Gastrocnemius medialis (tissue), 4 donors: ENCODE results near the gene KRTAP4-8. TPM values are rescaled to one million over a fixed set of nuclear protein-coding genes. Genes with fewer than 3 reads are reported as not detected.
"Not testable (repeated sequence)": the region's sequence is repeated elsewhere in the genome, so short reads cannot be mapped to it uniquely, and the experiment has no call there.

Experiments used
- ATAC-seq, 2 donors: fragments of 150-250 bp; one replicate each; pipeline ENCODE4 v1.9.1; 2016
- DNase-seq, 2 donors: peaks; one replicate each; pipeline ENCODE4 v3.0.0-alpha.2; 2019
- H3K27ac ChIP-seq, 4 donors: fragments of 200-600 bp; sonication (generic); 1 replicate in 1 of 4; 2 replicates in 3 of 4; pipeline ENCODE4 v1.5.1; 2016 to 2018; ENCODE audit warnings: mild to moderate bottlenecking in 2 of 4, moderate library complexity in 1 of 4
- H3K27me3 ChIP-seq, 3 donors: fragments of 200-600 bp; sonication (generic) in 2 of 3; 1 replicate in 1 of 3; 2 replicates in 2 of 3; pipeline versions ENCODE4 v1.5.1 to v1.6.0; 2016 to 2019; ENCODE audit warnings: mild to moderate bottlenecking in 1 of 3, moderate library complexity in 1 of 3
- H3K36me3 ChIP-seq, 2 donors: fragments of 200-600 bp; sonication (generic) in 1 of 2; one replicate each; pipeline ENCODE4 v1.5.1; 2017 to 2018
- H3K4me1 ChIP-seq, 2 donors: fragments of 200-600 bp; sonication (generic) in 1 of 2; one replicate each; pipeline ENCODE4 v1.5.1; 2016 to 2017; ENCODE audit warnings: mild to moderate bottlenecking in 2 of 2
- H3K4me3 ChIP-seq, 4 donors: fragments of 200-600 bp; sonication (generic) in 3 of 4; 1 replicate in 1 of 4; 2 replicates in 3 of 4; pipeline ENCODE4 v1.5.1; 2016 to 2019; ENCODE audit warnings: mild to moderate bottlenecking in 2 of 4
- H3K9me3 ChIP-seq, 3 donors: fragments of 200-600 bp; sonication (generic) in 2 of 3; 1 replicate in 1 of 3; 2 replicates in 2 of 3; pipeline ENCODE4 v1.5.1; 2016 to 2019
- CTCF ChIP-seq, 5 experiments: fragments of 450-650 bp in 3 of 5; fragments of 200-600 bp in 2 of 5; sonication (generic) in 2 of 5; IDR thresholded peaks in 4 of 5; conservative IDR thresholded peaks in 1 of 5; 1 replicate in 4 of 5; 2 replicates in 1 of 5; pipeline ENCODE4 v1.5.1; 2016 to 2019; ENCODE audit warnings: antibody characterized with exemption in 5 of 5, mild to moderate bottlenecking in 3 of 5, moderate library complexity in 3 of 5
- POLR2A ChIP-seq, 2 donors: fragments of 450-650 bp; IDR thresholded peaks; one replicate each; pipeline ENCODE4 v1.6.1; 2017; ENCODE audit warnings: antibody characterized with exemption in 2 of 2, mild to moderate bottlenecking in 2 of 2, moderate library complexity in 2 of 2
- in situ Hi-C, 4 donors: fragments of 200-750 bp; cut with MboI; loops; one replicate each; pipeline versions ENCODE4 v1.15.0 to v1.8.0; 2017; ENCODE audit warnings: low sequenced_read_pairs in 4 of 4
- intact Hi-C: fragments of 100-400 bp; cut with DNase I; formaldehyde crosslinking; loops from one replicate; pipeline ENCODE4 v1.15.1; 2023; ENCODE audit warnings: low total_unique reads
- total RNA-seq, 4 donors: library from RNA; depleted of rRNA; stranded (reverse); fragments of >200 nt; gene quantifications; one replicate each; pipeline versions ENCODE4 v1.1.0 to v1.2.3, GENCODE V29; 2016

KRTAP4-8 gene
- total RNA-seq, 4 donors from 2014 or later = not detected

GRCh38 chr17:41098481-41098880 lies 539 bp upstream of the KRTAP4-8 start:
- in situ Hi-C loops (loop anchor here in 1 of 4 donors (25.0 kb wide), 1 partner anchor 89 kb away; the partner anchor contains the start of genes KRTAP4-1, KRTAP4-2 and KRTAP9-1), intact Hi-C loops (no loop called here)
- Histone ChIP-seq H3K27me3 (no peaks in the 10 kb centered on the region), H3K4me1 (no peaks in the 10 kb centered on the region), H3K4me3 (no peak overlapping the region), H3K9me3 (no peaks in the 10 kb centered on the region), H3K36me3 (no peaks in the 10 kb centered on the region), H3K27ac (no peak overlapping the region)
- TF ChIP-seq CTCF (IDR thresholded peaks at IDR 0.05 in 4 of 5, conservative IDR thresholded peaks at IDR 0.05 in 1 of 5) (no peak), POLR2A (IDR thresholded peaks at IDR 0.05) (no peak)
- no peak for DNase-seq
- no peak for ATAC-seq

- no peaks in the 10 kb centered on the region for H3K36me3 ChIP-seq
- no peaks in the 10 kb centered on the region for H3K9me3 ChIP-seq
- intact Hi-C loops (no loop called here), in situ Hi-C loops (loop anchor here in 1 of 4 donors (25.0 kb wide), 1 partner anchor 91 kb away; the partner anchor contains the start of genes KRTAP4-1, KRTAP4-2 and KRTAP9-1)
- H3K4me3 ChIP-seq = no peak overlapping the region
- no peak overlapping the region for H3K27ac ChIP-seq
- ATAC-seq (no peak), DNase-seq (no peak)
- H3K27me3 ChIP-seq = no peaks in the 10 kb centered on the region
- no peaks in the 10 kb centered on the region for H3K4me1 ChIP-seq
- TF ChIP-seq POLR2A (IDR thresholded peaks at IDR 0.05) = no peak
- no peak for TF ChIP-seq CTCF (IDR thresholded peaks at IDR 0.05 in 4 of 5, conservative IDR thresholded peaks at IDR 0.05 in 1 of 5)
Observed at GRCh38 chr17:41096055-41096454, 1.9 kb downstream of the KRTAP4-8 start.

GRCh38 chr17:41088760-41089352 lies 9.1 kb downstream of the KRTAP4-8 start:
- H3K36me3 ChIP-seq, ATAC-seq, H3K27me3 ChIP-seq, H3K9me3 ChIP-seq, DNase-seq, H3K4me1 ChIP-seq, H3K4me3 ChIP-seq, intact Hi-C loops, H3K27ac ChIP-seq: not testable (repeated sequence)
- in situ Hi-C loops = loop anchor here in 1 of 4 donors (25.0 kb wide), 1 partner anchor 98 kb away; the partner anchor contains the start of genes KRTAP4-1, KRTAP4-2 and KRTAP9-1

GRCh38 chr17:41084100-41084856 lies 13.7 kb downstream of the KRTAP4-8 start, which contains the start of gene KRTAP4-7:
Gene KRTAP4-7 (plus strand): TSS chr17:41084150. CDS start chr17:41084207, 57 bp downstream.
- ATAC-seq, H3K4me1 ChIP-seq, H3K36me3 ChIP-seq, H3K27ac ChIP-seq, H3K4me3 ChIP-seq, intact Hi-C loops, H3K9me3 ChIP-seq, DNase-seq, H3K27me3 ChIP-seq: not testable (repeated sequence)
- in situ Hi-C loops = loop anchor here in 1 of 4 donors (25.0 kb wide), 1 partner anchor 103 kb away; the partner anchor contains the start of genes KRTAP4-1, KRTAP4-2 and KRTAP9-1

- intact Hi-C loops, H3K36me3 ChIP-seq, H3K4me1 ChIP-seq, ATAC-seq, DNase-seq, H3K27ac ChIP-seq, H3K9me3 ChIP-seq, H3K27me3 ChIP-seq, H3K4me3 ChIP-seq: not testable (repeated sequence)
- in situ Hi-C loops = loop anchor here in 1 of 4 donors (25.0 kb wide), 1 partner anchor 104 kb away; the partner anchor contains the start of genes KRTAP4-1, KRTAP4-2 and KRTAP9-1
Observed at GRCh38 chr17:41083427-41083826, 14.5 kb downstream of the KRTAP4-8 start.

GRCh38 chr17:41082626-41083025 lies 15.3 kb downstream of the KRTAP4-8 start:
- Histone ChIP-seq H3K4me1 (no peaks in the 10 kb centered on the region), H3K27ac (no peak overlapping the region), H3K4me3 (no peak overlapping the region), H3K9me3 (no peaks in the 10 kb centered on the region), H3K36me3 (no peaks in the 10 kb centered on the region), H3K27me3 (peaks cover 0 to 6% (median 0%) of the 10 kb centered on the region in 3 donors)
- no peak for TF ChIP-seq CTCF (IDR thresholded peaks at IDR 0.05 in 4 of 5, conservative IDR thresholded peaks at IDR 0.05 in 1 of 5)
- TF ChIP-seq POLR2A (IDR thresholded peaks at IDR 0.05) = no peak
- in situ Hi-C loops = loop anchor here in 1 of 4 donors (25.0 kb wide), 1 partner anchor 105 kb away; the partner anchor contains the start of genes KRTAP4-1, KRTAP4-2 and KRTAP9-1
- intact Hi-C loops = no loop called here
- ATAC-seq = no peak
- DNase-seq = no peak
